ENCODE data around the gene WHAMM.

Gene WHAMM

DNA sequence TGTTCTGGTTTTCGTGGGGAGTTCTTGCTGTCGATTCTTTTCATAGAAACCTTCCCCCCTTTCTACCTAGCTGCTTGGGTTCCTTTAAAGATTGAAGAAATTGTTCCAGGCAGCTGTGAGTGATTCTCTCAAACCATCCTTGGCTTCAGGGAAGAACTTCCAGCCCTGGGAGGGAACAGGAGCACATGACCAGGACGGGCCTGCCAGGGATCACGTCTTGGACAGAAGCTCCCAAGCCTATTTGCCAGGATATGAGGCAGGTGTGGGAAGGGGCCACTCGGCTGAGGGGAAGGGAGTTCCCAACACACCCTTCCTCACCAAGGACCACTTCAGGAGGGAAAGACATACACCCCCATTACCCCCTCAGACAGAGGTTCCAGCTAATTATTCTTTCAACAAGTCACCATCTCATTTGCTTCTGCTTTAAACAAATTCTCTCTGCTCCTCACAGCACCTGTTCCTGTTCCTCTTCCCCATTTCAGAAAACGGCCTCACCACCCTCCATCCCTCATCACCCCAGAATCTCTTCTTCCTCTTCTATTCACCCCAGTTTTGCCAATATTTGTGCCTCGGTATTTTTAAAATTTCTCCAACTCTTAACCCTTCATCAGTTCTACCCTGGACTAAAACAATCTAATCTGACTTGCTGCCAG is 62.5 kb downstream of the WHAMM start:
- DNase-seq: no peak

DNA sequence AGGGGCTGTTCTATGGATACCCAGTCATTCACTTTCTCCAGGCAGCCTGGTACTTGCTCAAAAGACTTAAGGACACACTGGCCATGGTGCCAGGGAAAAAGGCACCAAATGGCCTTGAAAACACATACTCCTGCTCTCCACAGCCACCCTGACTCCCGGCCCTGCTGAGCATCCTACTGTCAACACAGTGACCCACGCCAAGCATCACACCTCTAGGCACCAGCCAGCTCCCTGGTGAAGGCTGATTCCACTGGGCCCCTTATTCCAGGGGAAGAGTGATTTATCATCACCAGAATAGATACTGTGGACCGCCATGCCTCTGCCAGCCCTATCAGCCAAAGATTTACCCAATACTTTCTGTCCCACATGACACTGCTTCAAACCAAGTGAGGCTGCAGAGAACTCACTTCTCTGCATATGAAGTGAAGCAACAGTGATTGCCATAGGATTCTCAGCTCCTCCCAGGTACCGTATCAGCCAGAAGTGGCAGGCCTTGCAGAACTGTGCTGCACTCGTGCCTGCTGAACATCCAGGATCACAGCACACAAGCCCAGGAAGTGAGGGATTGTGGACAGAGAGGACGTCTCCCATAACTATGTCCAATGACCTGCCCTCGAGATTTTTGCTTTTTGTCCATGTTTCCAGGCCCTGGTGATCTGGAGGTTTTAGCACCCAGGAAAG is 63.7 kb downstream of the WHAMM start:
- no peak for DNase-seq

DNA sequence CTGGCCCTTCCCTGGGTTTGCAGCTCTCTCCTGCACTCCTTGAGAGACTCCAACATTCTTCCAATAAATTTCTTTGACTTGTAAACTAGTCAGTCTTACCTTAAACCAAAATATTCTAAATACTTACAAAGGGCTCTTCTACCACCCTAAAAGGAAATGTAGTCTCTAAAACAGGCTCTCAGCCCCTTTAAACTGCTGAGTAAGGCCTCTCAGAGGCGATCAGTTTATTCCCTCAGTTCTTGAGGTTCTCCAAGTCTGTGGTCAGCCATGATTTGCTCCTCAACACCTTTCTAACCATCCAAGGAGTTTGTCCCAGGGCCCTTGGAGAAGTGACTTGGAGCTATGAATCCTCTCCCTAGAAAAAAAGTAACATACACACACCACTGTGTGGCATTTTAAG is 64.8 kb downstream of the WHAMM start:
- no peak for DNase-seq

DNA sequence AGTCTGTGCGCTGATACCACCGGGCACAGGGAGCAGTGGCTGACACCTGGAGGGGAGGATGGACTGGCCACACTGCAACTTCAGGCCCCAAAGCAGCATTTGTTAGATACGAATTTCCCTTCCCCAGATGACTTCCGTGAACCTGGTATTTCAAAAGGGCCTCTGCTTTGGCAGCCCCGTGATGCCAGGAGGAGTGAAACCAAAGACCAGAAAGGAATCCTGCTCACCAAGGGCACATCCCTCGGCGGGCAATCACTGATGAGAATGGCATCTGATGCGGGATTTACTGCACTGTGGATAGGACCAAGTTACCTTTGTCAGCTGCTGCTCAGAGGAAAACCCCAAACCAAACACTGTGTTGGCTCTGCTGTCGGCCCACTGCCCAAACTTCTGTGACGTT is 65.5 kb downstream of the WHAMM start:
- no peak for DNase-seq

DNA sequence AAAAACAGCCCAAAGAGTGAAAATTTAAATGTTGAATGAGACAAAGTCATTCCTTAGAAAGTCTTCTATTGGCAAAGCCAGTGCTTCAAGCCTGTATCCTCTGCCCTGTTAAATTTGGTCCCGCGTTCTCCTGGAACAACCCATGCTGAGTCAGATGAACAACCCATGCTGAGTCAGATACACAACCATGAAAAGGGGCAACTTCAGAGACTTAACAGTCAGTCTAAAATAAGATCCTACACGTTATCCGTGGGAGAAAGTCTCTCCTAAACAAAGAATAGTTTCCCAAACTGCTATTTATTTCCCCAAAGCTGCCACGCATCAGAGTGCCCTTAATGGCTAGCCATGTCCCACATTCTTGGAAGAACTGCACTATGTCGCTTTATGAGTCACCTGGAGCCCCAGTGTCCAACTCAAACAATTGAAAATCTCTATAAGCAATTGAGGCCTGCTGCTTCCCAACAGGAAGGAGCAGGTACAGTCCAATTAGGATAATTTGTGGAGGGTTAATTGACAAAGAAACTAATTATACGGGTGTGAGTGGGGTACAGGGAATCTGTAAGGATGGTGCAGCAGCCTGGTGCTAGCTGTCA is 66.1 kb downstream of the WHAMM start:
- DNase-seq: no peak

DNA sequence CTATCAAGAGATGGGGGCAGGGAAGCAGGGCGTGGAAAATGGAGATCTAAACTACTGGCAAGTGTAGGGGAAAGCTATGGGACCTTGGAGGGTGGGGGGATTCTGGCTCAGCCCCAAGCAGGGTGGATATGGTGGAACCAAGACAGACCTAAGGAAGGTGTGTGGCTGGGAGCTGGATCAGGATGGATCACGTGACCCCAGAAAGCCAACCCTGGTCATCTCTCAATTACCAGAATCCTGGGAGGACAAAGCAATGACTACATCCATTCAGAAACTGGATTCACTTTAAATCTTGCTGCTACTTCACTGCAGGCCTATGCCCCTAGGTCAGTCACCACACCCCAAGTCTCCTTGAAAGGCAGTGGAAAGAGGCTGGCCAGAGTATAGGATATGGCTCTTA is 68.4 kb downstream of the WHAMM start:
- no peak for DNase-seq

DNA sequence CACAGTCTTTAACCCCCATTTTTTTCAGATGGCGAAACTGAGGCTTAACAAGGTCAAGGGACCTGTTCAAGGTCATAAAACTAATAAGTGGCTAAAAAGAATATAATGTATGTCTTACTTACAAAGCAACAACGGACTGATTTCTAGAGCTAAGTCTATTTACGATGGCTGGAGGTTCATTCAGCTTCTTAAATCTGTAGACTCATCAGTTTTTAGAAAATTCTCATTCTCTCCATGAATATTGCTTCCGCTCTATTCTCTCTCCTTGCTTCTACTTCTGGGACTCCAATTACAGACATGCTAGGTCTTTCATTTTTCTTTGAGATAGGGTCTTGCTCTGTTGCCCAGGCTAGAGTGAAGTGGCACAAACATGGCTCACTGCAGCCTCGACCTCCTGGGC is 68.9 kb downstream of the WHAMM start:
- DNase-seq: no peak

DNA sequence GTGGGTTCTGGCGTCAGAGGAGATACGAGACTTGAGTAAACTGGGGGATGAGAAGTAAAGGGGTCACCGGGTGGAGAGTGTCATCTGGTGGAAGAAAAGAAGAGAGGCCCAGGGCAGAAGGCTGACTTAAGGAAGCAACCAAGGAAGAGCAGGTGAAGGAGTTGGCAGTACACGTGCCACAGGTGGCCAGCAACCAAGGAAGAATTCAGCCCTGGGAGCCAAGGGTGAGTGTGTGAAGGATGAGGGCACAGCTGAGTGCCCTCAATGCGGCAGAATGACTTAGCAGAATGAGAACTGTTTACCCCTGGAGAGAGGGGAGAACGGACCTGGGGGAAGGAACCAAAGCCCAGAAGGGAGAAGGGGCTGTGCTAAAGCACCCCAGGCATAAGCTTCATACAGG is 71.3 kb downstream of the WHAMM start:
- no peak for DNase-seq

DNA sequence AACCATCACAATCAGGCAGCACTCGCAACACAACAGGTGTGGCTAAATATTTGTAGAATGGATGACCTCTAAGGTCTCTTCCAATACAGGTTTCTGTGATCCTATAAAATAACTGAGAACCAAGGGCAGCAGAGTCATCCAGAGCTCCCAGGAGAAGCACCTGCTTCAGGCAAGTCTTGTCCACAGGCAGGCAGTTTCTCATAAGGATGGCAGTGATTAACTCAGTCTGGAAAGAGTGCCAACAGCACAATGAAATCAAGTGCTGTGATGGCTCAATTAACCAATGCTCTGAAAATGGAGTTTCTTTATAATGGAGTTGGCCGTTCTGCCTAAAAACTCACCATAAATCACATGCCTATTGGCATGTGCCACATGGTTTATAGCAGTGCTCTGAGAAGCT is 72.3 kb downstream of the WHAMM start:
- DNase-seq: no peak

DNA sequence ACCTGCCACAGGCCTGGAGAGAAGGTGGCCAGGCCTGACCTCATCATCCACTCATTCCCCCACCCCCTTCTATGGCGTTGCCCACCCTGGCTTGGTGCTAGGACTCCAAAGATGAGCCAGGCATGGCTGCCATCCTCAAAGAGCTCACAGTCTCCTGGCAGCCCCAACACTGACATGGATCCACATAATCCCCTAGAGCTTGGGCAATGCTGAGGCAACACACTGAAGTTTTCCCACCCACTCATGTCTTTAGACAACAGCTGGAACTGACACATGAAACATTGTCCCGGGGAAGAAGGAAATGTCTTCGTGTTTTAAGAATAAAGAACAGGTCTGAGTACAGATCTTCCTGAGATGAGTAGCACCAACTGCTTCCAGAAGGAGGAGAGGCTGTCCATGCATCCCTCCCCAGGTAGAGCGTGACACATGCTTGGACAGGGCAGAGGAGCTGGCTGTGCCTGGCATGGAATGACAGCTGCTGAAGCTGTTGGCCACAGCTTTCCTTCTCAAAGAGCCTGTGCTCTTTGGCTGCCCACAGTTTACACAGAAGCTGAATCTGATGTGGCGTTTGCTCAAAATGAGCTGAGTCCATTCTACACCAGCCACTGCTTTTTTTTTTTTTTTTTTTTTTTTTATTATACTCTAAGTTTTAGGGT is 73.0 kb downstream of the WHAMM start:
- no peak for DNase-seq

Data from activated effector memory CD4-positive, alpha-beta T cell treated with anti-CD3 and anti-CD28 coated beads, Interleukin-2, amount 50 U/mL, for 16 hours (primary cell).